CD4-positive, alpha-beta T cell treated with Interleukin-17A for 1 hour (primary cell): ENCODE data around the gene OOEP.

Experiments used
- DNase-seq: peaks from one replicate; pipeline ENCODE4 v3.0.0-alpha.2; 2020

OOEP gene

DNA sequence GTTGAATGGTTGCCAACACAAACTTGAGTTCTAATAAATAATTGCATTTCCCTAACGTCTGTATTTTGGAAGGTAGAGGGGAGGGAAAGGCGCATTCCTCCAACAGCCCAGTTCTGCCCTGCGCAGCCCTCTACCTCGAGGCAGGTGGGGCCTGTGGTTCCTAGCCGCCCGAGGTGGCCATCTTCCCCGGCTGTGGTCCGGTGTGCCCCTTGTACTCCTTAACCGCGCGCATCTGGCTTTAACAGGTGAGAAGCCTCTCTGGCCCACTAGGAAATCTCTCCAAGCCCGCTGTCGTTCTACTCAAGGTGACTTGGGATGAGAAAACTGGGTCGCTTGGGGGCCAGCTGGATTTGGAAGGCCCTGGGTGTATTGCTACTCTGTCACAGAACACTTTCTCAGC is 5.6 kb downstream of the OOEP start:
- no peak for DNase-seq

- no peak for DNase-seq
Observed at GRCh38 chr6:73363537-73363875, 6.2 kb downstream of the OOEP start.

DNA sequence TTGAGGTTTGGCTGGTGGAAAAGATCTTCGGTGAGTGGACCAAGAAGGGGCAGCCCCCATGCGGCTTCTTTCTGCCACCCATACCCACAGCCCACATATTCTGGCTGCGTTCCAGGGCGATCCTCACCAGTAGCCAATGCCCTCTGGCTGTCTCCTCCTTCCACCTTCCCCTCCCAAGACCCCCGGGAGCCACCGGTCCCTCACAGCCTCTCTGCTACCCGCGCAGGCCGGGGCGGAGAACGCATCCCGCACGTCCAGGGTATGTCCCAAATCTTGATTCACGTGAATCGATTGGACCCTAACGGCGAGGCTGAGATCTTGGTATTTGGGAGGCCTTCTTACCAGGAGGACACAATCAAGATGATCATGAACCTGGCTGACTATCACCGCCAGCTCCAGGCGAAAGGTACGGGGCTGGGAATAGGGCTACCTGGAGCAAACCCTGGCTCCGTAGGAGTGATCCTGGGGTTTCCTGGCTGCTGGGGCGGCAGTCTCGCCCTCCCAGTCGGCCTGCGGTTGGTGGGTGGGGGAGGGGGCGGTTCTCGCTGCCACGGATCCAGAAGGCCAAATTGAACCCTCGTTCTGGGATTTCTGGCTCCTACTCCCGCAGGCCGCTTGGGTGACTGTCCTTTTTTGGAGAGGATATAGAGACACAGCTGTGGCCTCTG is 6.7 kb downstream of the OOEP start:
- DNase-seq: no peak

DNA sequence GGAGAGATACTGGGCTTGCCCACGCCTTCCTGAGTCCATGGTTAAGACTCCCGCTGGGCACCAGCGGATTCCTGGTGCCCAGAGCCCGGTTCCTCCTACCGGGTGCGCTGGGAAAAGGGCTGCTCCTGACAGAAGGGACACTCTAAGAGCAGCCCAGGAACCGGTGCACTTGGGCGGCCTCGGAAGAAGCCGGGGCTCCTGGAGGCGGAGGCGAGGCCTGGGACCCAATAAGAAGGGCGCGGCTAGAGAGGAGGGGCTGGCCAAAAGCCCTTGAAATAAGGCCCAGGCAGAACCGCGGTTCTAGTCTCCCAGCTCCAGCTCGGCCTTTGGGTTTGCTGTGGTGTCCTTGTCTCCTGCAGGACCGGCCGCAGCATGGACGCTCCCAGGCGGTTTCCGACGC is 7.3 kb downstream of the OOEP start, which contains the start of gene KHDC3L:
TSS of gene KHDC3L (plus strand) at position 301 of the 400 bp plus-strand sequence. CDS start at position 373, 72 bp downstream.
- DNase-seq: no peak

- no peak for DNase-seq
Observed at GRCh38 chr6:73353636-73354593, 15.8 kb downstream of the OOEP start, which contains the start of gene DPPA5. DPPA5 (minus strand) TSS chr6:73354276; CDS start chr6:73354225, 51 bp downstream.

DNA sequence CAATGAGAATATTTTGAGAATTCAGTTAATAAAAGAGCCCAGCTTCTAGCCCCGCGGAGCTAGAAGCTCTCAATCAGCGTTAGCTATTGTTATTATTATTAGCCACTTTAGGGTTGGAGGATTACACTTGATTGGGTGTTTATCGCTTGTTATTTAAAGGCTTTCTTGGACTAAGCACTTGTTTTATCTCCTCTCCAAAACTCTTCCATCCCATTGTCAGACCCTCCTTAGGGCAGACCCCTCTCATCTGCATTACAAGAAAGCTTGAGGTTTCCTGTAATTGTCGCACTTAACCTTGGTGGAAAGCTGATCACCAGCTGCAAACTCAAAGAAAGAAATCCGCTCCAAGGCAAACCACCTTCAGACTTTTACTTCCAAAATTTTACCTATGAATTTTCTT is 20.4 kb downstream of the OOEP start:
- no peak for DNase-seq

DNA sequence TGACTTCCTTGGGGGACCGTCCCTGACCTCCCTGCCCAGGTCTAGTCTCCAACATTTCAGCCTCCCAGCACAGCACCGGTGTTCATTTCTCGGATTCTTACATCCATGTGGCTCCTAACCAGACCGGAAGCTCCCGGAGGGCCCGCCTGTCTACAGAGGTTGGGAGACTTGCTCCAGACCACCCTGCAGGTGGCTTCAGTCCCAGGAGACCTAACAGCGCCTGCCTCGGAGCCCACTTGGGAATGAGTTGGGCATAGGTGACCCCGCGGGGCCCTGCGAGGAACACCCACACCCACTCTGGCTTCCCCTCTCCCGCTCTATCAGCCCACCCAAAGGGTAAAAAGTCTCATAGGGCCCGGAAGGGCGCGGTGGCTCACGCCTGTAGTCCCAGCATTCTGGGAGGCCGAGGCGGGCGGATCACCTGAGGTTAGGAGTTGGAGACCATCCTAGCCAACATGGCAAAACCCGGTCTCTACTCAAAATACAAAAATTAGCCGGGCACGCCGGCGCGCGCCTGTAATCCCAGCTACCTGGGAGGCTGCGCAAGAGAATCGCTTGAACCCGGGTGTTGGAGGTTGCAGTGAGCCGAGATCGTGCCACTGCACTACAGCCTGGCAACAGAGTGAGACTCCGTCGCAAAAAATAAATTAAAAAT is 21.0 kb downstream of the OOEP start:
- DNase-seq: no peak

DNA sequence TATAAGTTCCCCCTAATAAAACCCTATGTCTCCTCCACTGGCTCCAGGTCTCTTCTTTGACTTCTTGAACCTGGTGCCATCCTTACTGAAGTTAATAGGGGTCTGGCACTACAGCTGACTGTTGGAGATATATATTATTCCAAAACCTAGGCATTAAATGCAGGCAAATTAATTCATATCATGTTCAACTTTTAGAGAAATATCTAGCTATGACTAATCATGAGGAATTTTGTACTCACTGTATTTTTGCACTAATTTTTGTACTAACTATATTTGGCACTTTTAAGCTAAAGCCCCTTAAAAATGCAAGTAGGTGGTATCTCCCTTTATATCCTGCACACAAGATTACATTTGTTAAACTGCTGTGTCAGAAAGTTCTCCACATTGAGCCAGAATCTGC is 26.5 kb downstream of the OOEP start:
- DNase-seq: no peak

DNA sequence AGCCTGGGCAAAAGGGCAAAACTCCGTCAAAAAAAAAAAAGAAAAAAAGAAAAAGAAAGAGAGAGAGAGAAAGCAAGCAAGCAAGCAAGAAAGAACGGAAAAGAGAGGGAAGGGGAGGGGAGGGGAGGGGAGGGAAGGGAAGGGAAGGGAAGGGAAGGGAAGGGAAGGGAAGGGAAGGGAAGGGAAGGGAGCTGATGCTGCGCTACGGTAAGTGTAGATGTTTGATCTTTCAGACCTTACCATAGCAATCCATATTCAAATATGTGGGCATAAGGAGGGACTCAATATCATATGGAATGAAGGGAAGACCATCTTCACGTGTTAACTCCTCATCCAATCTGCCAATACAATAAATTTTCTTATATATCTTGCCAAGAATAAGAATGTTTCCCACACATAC is 27.5 kb downstream of the OOEP start:
- no peak for DNase-seq

- no peak for DNase-seq
Observed at GRCh38 chr6:73341335-73341734, 28.4 kb downstream of the OOEP start.

- no peak for DNase-seq
Observed at GRCh38 chr6:73340048-73340447, 29.6 kb downstream of the OOEP start.

- no peak for DNase-seq
Observed at GRCh38 chr6:73339340-73339739, 30.4 kb downstream of the OOEP start.

GRCh38 chr6:73329201-73329600 is 40.5 kb downstream of the OOEP start:
- DNase-seq: no peak

GRCh38 chr6:73328790-73329189 is 40.9 kb downstream of the OOEP start:
- DNase-seq: no peak

DNA sequence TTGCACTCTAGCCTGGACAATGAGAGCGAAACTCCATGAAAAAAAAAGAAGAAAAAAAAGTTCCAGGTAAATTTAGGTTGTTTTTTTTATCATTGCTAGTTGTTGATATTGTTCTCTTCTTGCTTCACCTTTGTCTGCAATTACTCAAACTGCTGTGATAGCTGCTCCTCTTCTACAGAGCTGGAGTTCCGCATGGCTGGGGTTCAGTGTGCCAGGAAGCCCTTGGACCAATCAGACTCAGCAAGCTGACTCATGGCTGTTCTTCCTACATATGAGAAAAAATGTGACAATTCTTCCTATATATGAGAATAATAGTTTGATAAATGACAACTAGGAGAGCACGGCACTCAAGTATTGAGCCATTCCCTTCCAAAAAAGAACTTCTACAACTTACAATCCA is 44.0 kb downstream of the OOEP start:
- DNase-seq: no peak

DNA sequence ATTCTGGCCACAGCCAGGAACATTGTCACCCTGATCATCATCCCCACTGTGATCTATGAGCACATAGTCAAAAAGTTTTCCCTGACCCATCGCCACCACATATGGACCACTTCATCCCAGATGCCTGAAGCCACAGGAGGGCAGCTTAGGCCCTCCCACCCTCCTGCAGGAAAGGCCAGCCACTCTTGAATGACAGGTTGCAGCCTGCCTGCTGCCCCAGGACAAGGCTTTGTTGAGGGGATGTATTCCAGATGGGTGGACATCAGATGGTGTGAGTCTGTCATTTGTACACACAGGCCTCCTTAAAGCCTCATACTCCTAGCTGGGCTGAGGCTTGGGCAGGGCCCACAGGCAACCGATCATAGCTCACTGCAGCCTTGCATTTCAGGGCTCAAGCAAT is 46.4 kb downstream of the OOEP start:
- DNase-seq: no peak
